C1 segment of cervical spinal cord (tissue), 14 donors: ENCODE results near the gene SREK1IP1.
"Not testable (repeated sequence)": the region's sequence is repeated elsewhere in the genome, so short reads cannot be mapped to it uniquely, and the experiment has no call there.

Experiments used
- DNase-seq, 14 donors: peaks; one replicate each; lab custom pipeline; 2025; lab: John Stamatoyannopoulos, UW

Gene SREK1IP1

DNA sequence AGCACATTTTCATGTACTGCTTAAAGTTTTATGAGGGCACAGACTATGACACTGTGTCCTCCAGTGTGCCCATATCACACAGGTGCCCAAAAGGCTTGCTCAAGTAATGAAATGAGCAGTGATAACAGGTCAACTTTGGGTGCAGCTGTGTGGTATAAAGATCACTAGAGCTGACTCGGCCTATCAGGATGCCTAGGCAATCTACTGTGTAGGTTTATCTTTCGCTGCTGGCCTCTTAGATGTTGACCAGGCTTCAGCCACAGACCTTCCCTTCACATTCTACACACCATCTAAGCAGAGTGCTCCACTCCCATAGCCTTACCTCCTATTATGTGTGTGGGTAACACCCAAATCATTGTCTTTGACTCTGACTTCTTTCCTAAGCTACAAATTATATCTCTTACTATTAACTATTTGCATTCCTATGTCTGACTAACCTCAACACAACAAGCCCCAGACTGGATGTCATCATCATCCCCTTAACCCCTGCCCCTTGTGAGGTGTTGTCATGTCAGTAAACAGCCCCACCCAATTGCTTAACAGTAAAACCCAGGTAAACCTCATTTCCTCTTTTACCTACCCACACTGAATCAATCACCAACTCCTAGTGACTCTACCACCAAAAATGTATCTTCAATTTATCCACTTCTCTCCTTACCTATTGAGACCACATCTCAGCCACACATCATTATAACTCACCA lies 2.5 kb downstream of the SREK1IP1 start:
- DNase-seq: no peak

GRCh38 chr5:64763948-64764503 lies 4.5 kb downstream of the SREK1IP1 start:
- no peak for DNase-seq

- no peak for DNase-seq
Measured at GRCh38 chr5:64759960-64760660, 8.4 kb downstream of the SREK1IP1 start.

GRCh38 chr5:64758901-64759300 lies 9.6 kb downstream of the SREK1IP1 start:
- DNase-seq: no peak

GRCh38 chr5:64754066-64754465 lies 14.4 kb downstream of the SREK1IP1 start:
- no peak for DNase-seq

DNA sequence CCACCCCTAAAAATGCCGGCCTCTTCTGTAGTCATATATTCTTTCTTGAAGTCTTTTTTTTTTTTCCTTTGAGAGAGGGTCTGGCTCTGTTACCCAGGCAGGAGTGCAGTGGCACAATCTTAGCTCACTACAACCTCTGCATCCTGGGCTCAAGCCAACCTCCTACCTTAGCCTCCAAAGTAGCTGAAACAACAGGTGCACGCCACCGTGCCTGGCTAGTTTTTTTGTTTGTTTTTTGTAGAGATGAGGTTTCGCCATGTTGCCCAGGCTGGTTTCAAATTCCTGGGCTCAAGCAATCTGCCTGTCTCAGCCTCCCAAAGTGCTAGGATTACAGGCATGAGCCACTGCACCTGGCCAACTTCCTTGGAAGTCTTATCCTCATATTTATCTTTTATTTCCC lies 19.1 kb downstream of the SREK1IP1 start:
- no peak for DNase-seq

DNA sequence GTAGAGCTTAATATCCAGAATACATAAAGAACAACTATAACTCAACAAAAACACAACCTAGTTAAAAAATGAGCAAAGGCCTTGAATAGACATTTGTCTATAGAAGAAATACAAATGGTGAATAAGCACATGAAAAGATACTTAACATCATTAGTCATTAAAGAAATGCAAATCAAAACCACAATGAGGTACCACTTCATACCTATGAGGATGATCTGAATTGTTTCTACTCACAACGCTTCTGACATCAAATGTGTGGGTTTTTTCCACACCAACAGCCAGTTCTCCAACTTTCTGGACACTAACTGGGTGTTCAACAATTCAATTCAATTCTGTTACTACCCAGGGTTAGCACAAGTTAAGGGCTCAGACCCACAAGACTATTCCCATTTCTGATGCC lies 22.0 kb downstream of the SREK1IP1 start:
- DNase-seq: no peak

GRCh38 chr5:64744914-64745313 lies 23.6 kb downstream of the SREK1IP1 start:
- no peak for DNase-seq

- DNase-seq: no peak
Measured at GRCh38 chr5:64742821-64743220, 25.7 kb downstream of the SREK1IP1 start.

- DNase-seq: no peak
Measured at GRCh38 chr5:64742411-64742810, 26.1 kb downstream of the SREK1IP1 start.

DNA sequence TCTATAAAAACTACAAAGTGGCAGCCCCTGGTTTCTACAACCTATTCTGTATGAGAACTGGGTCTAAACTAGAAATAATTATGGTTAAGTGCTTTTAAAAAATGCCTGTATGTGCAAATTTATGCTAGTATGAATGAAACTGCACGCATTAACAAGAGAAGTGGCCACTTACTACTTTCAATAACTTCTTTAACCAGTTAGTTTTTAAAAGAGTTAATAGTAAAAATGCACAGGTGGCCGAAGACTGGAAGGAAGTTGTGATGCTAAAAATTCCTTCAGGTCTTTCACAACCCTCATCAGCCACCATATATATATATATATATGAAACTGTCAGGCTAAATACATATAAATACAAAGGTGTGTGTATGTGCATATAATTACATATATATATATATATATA lies 41.3 kb downstream of the SREK1IP1 start:
- DNase-seq: no peak

DNA sequence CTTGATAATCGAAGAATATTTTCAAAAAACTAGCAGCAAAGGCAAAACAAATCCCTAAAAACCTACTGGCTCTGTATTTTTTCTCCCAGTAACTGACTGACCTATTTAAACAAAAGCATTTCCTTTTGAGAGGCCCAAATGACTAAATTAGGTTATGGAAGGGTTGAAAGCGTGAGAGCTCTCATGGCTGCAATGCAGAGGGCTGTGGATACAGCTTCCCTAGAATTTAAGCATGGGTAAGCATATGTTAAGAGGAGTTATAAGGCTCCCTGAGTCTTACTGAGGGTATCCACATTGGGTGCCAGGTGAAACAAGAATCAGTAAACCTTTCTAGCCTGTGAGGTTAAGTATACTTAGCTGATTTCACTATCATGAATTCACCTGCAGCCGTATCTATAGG lies 45.9 kb downstream of the SREK1IP1 start:
- no peak for DNase-seq

- DNase-seq: not testable (repeated sequence)
Measured at GRCh38 chr5:64714495-64714894, 54.0 kb downstream of the SREK1IP1 start.

DNA sequence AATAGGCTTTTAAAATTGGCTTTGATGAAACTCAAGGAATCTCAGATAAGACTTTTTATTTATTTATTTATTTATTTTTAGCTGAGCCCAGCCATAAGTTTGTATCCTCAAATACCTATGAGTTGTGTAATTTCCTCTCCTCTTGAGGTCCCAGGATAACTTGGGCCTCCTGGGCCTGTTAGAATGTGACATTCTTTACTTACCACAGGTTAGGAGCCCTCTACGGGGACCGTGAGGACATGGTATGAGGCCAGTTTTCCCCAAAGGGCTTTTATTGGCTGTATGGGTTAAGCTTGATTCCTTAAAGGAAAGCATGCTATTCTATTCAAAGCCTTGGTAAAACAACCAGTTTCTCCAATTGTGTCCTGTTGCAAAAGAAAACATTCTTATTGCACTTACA lies 61.3 kb downstream of the SREK1IP1 start:
- DNase-seq: no peak

DNA sequence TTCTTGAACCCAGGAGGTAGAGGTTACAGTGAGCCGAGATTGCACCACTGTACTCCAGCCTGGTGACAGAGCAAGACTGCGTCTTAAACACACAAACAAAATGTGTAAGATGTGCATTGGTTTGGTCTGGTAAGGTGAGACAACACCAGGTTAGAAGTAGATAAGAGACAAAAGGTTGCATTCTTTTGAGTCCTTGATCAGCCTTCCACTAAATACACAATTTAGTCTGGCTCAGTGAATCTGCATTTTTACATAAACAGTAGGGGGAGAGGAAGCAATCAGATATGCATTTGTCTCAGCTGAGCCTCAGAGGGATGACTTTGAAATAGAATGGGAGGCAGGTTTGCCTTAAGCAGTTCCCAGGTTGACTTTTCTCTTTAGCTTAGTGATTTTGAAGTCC lies 62.4 kb downstream of the SREK1IP1 start:
- DNase-seq: not testable (repeated sequence)

DNA sequence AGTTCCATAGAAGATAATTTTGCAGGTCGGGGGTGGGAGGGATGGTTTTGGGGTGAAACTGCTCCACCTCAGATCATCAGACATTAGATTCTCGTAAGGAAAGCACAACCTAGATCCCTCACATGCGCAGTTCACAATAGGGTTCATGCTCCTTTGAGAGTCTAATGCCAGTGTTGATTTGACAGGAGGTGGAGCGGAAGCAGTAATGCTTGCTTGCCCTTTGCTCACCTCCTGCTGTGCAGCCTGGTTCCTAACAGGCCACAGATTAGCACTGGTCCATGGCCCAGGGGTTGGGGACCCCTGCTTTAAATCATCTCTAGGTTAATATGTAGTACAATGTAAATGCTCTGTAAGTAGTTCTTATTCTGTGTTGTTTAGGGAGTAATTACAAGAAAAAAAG lies 67.7 kb downstream of the SREK1IP1 start:
- DNase-seq: no peak

GRCh38 chr5:64696414-64696813 lies 72.1 kb downstream of the SREK1IP1 start:
- DNase-seq: not testable (repeated sequence)

- DNase-seq: no peak
Measured at GRCh38 chr5:64693636-64694035, 74.9 kb downstream of the SREK1IP1 start.

- no peak for DNase-seq
Measured at GRCh38 chr5:64691291-64691690, 77.2 kb downstream of the SREK1IP1 start.

DNA sequence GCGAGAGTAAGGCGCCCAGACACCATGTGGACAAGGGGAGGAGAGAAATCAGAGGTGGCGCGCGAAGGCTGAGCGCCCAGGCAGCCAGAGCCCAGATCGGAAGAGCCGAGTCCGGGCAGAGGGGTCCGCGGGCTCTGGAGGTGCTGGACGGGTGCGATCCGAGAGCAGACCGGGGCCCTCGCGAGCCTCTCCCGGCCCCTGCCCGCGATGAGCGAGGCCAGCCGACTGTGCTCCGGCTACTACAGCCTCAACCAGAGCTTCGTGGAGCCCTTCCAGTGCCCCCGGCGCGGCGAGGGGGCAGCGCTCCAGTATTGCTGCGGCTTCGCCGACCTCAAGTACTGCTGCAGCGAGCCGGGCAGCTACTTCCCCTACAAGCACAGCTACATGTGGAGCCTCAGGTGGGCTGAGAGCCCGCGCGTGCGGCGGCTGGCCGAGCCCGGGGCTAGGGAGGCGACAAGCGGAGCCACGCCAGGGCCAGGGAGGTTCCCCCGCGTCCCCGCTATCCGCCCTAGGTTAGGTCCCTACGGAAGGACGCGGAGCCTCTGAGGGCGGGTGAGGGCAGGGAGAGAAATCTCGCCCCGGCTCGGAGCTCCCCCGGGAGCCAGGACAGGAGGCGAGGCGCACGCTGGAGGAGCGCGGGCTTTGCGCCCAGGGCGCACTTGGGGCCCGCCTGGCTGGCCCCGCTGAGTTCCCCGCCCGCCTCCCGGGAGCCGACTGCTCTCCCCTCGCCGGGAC lies 77.9 kb downstream of the SREK1IP1 start, which contains the start of gene SHISAL2B:
Gene SHISAL2B (plus strand): TSS at position 87 of the 735 bp plus-strand sequence. CDS start 121 bp downstream, at position 208.
- no peak for DNase-seq

DNA sequence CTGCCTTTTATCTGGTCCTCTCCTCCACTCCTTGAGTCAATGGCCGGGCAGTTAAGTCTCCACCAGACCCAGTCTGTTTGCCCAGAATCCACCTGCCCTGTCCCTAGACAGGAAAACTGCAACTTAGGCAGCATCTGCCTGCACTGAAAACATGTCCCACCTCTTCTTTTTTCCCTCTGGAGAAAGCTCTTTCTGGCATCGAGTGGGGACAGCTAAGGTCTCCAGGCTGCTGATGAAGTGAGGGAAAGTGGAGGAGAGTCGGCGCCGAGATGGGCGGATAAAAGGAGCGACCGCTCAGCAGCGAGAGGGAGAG lies 78.4 kb downstream of the SREK1IP1 start:
- DNase-seq: no peak

- DNase-seq: no peak
Measured at GRCh38 chr5:64688965-64689364, 79.5 kb downstream of the SREK1IP1 start.
